Thyroid gland (tissue), 4 donors: Measurements from ENCODE around the gene GRIK4.

Experiments used
- POLR2A ChIP-seq, 2 donors: fragments of 450-650 bp; IDR thresholded peaks; one replicate each; pipeline ENCODE4 v1.6.1; 2017; ENCODE audit warnings: antibody characterized with exemption in 2 of 2, mild to moderate bottlenecking in 2 of 2, moderate library complexity in 1 of 2
- TF ChIP-seq, protein P1 (sequence below), 6 experiments: fragments of 200-600 bp in 3 of 6; fragments of 450-650 bp in 3 of 6; sonication (generic) in 3 of 6; IDR thresholded peaks; one replicate each; pipeline ENCODE4 v1.5.1; 2016 to 2019; ENCODE audit warnings: antibody characterized with exemption in 6 of 6, mild to moderate bottlenecking in 2 of 6, inconsistent platforms in 1 of 6, moderate library complexity in 1 of 6

DNA sequence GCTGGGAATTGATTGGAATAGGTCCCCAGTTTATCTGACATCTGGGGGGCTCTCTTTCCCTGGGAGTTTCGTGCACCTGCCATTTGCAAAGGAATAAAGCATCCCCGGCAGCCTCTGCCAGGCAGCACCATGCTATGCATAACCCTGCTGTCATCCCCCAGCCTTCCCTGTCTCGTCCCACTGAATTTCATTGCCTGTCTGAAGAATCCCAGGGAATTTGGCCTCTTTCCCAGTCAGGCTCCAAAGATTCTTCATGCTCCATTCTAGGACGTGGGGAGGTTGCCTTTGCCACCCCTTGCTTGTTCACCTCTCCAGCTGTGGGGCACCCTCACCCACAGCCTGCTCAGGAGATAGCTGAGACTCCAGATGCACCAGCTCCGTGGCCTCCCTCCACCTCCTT is 317.3 kb downstream of the GRIK4 start:
- TF ChIP-seq, protein P1, sequence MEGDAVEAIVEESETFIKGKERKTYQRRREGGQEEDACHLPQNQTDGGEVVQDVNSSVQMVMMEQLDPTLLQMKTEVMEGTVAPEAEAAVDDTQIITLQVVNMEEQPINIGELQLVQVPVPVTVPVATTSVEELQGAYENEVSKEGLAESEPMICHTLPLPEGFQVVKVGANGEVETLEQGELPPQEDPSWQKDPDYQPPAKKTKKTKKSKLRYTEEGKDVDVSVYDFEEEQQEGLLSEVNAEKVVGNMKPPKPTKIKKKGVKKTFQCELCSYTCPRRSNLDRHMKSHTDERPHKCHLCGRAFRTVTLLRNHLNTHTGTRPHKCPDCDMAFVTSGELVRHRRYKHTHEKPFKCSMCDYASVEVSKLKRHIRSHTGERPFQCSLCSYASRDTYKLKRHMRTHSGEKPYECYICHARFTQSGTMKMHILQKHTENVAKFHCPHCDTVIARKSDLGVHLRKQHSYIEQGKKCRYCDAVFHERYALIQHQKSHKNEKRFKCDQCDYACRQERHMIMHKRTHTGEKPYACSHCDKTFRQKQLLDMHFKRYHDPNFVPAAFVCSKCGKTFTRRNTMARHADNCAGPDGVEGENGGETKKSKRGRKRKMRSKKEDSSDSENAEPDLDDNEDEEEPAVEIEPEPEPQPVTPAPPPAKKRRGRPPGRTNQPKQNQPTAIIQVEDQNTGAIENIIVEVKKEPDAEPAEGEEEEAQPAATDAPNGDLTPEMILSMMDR (IDR thresholded peaks at IDR 0.05): no peak
- TF ChIP-seq POLR2A (IDR thresholded peaks at IDR 0.05): no peak
